ENCODE measurements around the gene CHURC1.

The CHURC1 gene

DNA sequence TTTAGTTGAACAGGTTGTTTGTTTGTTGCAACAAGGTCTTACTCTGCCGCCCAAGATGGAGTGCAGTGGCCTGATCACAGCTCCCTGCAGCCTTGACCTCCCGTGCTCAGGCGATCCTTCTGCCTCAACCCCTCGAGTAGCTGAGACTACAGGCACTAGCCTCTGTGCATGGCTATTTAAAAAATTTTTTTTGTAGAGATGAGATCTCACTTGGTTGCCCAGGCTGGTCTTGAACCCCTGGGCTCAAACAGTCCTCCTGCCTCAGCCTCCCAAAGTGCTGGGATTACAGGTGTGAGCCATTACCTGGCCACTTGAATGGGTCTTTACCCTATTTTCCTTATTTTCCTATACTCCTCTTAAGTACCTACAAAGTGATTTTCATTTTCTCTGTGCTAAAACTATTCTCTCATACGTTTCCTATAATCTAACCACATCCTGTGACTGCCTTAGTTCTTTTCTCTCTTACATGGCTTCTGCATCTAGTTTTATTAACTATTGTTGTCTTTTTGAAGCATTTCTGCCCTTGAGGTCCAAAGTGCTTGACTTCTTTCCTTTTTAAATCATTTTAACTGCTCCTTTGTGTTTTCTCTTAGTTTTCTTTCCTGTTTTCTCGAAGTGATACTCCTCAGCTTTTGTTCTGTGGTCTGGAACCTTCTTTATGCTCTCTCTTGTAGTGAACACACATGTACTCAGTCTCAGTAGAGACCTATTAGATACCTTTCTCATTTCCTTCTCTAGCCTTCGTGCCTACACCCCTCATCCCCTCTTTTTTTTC lies 14.2 kb downstream of the CHURC1 start:
- no peak overlapping the region for H3K4me3 ChIP-seq
- H3K9me3 ChIP-seq (ENCODE audit: low read depth, low read length): no peaks in the 10 kb centered on the region
- DNase-seq (ENCODE audit: low read depth, low spot score): no peak
- H3K9ac ChIP-seq (ENCODE audit: insufficient read length): no peak overlapping the region
- TF ChIP-seq POLR2AphosphoS5 (IDR thresholded peaks at IDR 0.05; ENCODE audit: borderline replicate concordance, low read depth, low read length) (no peak), EZH2 (IDR thresholded peaks at IDR 0.05) (no peak), FOXP2 (optimal IDR thresholded peaks at IDR 0.05; ENCODE audit: control extremely low read depth, extremely low read length, insufficient read depth) (no peak)
- H3K36me3 ChIP-seq (ENCODE audit: insufficient read depth, low read length): peaks cover 88% of the 10 kb centered on the region
- H3K27ac ChIP-seq: no peak overlapping the region

DNA sequence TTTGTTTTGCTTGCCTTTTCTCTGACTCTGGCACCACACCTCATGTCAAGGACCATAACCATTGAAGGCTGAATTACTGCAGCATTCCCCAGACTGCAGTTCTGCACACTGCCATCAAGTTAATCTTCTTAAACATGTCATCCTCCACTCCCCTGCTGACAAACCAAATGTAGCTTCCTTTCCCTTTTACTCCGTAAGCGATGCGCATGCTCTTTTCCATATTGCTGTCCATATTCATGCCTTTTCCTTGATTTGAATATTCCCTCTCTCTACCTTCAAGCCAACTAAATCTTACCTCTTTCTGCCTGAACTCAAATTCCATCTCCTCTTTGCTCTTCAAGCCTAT lies 14.7 kb downstream of the CHURC1 start:
- Histone ChIP-seq H3K9ac (ENCODE audit: insufficient read length) (no peak overlapping the region), H3K27ac (no peak overlapping the region), H3K36me3 (ENCODE audit: insufficient read depth, low read length) (peaks cover 90% of the 10 kb centered on the region), H3K9me3 (ENCODE audit: low read depth, low read length) (no peaks in the 10 kb centered on the region), H3K4me3 (no peak overlapping the region)
- no peak for TF ChIP-seq EZH2 (IDR thresholded peaks at IDR 0.05)
- no peak for TF ChIP-seq FOXP2 (optimal IDR thresholded peaks at IDR 0.05; ENCODE audit: control extremely low read depth, extremely low read length, insufficient read depth)
- no peak for TF ChIP-seq POLR2AphosphoS5 (IDR thresholded peaks at IDR 0.05; ENCODE audit: borderline replicate concordance, low read depth, low read length)
- DNase-seq (ENCODE audit: low read depth, low spot score): no peak

DNA sequence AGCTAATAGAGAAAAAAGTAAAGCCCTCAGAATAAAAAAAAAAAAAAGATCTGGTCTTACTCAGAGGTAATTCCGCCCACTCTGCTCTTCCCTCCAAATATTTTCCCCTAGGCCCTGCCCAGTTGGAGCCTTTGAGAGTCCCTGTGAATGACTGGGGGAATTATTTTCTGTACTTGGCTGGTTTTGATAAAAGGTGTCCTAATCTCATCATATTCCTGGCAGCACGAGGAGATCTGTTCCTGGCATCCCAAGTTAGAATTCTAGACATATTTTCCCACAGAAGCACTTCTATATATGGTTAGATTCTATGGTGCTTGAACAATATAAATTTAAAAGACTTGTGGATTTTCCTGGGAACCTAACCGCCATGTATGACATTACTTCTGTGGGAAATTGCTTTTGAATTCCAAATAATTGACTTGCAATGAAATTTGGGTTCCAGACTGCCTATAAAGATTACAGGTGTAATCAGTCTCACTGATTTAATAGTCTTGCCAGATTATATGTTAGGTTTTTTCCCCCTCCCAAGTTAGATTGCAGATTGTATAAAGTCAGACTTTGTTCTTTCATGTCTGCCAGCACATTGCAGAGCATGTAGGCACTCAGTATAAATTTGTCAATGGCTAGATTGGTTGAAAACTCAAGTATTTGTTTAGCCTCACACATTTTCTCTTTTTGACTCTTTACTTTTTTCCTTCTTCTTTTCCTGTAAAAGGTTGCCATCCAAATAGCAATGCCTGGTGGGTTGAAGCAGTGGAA lies 16.0 kb downstream of the CHURC1 start:
- Histone ChIP-seq H3K36me3 (ENCODE audit: insufficient read depth, low read length) (peaks cover 86% of the 10 kb centered on the region), H3K27ac (no peak overlapping the region), H3K4me3 (no peak overlapping the region), H3K9ac (ENCODE audit: insufficient read length) (no peak overlapping the region), H3K9me3 (ENCODE audit: low read depth, low read length) (no peaks in the 10 kb centered on the region)
- DNase-seq (ENCODE audit: low read depth, low spot score): no peak
- no peak for TF ChIP-seq POLR2AphosphoS5 (IDR thresholded peaks at IDR 0.05; ENCODE audit: borderline replicate concordance, low read depth, low read length)
- TF ChIP-seq FOXP2 (optimal IDR thresholded peaks at IDR 0.05; ENCODE audit: control extremely low read depth, extremely low read length, insufficient read depth): no peak
- no peak for TF ChIP-seq EZH2 (IDR thresholded peaks at IDR 0.05)

DNA sequence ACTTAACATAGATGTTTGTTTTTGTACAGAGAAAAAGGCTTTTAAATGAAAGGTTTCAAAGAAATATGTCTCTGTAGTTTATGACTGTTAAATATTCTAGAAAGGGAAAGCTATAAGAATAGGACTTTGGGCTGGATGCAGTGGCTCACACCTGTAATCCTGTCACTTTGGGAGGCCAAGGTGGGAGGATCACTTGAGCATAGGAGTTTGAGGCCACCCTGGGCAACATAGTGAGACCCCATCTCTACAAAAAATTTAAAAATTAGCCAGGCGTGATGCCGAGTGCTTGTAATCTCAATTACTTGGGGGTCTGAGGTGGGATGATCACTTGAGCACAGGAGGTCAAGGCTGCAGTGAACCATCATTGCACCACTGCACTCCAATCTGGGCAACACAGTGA lies 16.9 kb downstream of the CHURC1 start:
- no peak for DNase-seq (ENCODE audit: low read depth, low spot score)
- Histone ChIP-seq H3K9me3 (ENCODE audit: low read depth, low read length) (no peaks in the 10 kb centered on the region), H3K9ac (ENCODE audit: insufficient read length) (no peak overlapping the region), H3K36me3 (ENCODE audit: insufficient read depth, low read length) (peaks cover 77% of the 10 kb centered on the region), H3K4me3 (no peak overlapping the region), H3K27ac (no peak overlapping the region)
- TF ChIP-seq FOXP2 (optimal IDR thresholded peaks at IDR 0.05; ENCODE audit: control extremely low read depth, extremely low read length, insufficient read depth): no peak
- no peak for TF ChIP-seq EZH2 (IDR thresholded peaks at IDR 0.05)
- TF ChIP-seq POLR2AphosphoS5 (IDR thresholded peaks at IDR 0.05; ENCODE audit: borderline replicate concordance, low read depth, low read length): no peak

DNA sequence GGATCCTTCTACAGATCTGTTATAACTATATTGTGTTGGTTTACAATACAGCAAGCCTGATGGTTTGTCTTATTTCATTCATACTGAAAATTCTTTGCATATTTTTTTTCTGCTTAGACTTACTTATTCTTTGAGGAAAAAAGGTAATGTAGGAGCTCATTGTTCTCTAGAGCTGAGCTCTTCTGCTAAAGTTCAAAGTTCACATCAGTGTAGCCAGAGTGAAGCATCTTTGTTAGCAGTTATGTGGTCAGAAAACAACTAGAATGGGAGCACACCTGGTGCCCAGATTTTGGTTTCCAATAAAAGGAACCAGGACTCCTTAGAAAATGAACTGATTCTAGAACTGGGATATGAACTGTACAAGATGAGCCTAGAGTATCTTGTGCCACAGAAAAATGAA lies 18.0 kb downstream of the CHURC1 start:
- TF ChIP-seq POLR2AphosphoS5 (IDR thresholded peaks at IDR 0.05; ENCODE audit: borderline replicate concordance, low read depth, low read length) (no peak), EZH2 (IDR thresholded peaks at IDR 0.05) (no peak), FOXP2 (optimal IDR thresholded peaks at IDR 0.05; ENCODE audit: control extremely low read depth, extremely low read length, insufficient read depth) (no peak)
- H3K9me3 ChIP-seq (ENCODE audit: low read depth, low read length): no peaks in the 10 kb centered on the region
- DNase-seq (ENCODE audit: low read depth, low spot score): no peak
- no peak overlapping the region for H3K4me3 ChIP-seq
- no peak overlapping the region for H3K27ac ChIP-seq
- peaks cover 68% of the 10 kb centered on the region for H3K36me3 ChIP-seq (ENCODE audit: insufficient read depth, low read length)
- no peak overlapping the region for H3K9ac ChIP-seq (ENCODE audit: insufficient read length)

DNA sequence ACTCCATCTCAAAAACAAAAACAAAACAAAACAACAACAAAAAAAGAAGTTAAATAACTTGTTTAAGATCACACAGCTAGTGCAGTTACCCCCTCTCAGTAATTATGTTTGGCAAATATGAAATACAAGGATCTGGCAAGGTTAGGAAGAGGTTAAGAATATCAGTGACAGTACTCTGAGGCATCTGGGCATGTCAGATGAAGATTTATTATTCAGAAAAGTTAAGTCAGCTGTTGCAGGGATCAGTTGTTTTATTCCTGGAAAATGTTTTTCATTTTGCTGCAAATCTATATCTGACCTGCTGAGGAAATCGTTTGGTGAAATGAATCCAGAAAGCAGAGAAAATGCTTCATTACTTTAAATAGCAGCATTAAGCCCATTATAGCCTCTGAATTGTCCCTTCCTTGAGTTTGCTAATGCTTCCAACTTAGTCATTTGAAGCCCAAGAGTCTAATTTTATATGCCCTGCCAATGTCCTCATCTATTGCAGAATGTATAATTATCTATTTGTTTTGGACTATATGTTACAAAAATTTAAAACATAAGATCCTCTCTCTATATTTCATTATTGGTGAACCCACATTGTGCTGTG lies 20.2 kb downstream of the CHURC1 start:
- H3K27ac ChIP-seq: no peak overlapping the region
- H3K36me3 ChIP-seq (ENCODE audit: insufficient read depth, low read length): peaks cover 52% of the 10 kb centered on the region
- no peak overlapping the region for H3K9ac ChIP-seq (ENCODE audit: insufficient read length)
- H3K4me3 ChIP-seq: no peak overlapping the region
- H3K9me3 ChIP-seq (ENCODE audit: low read depth, low read length): no peaks in the 10 kb centered on the region
- TF ChIP-seq FOXP2 (optimal IDR thresholded peaks at IDR 0.05; ENCODE audit: control extremely low read depth, extremely low read length, insufficient read depth) (no peak), POLR2AphosphoS5 (IDR thresholded peaks at IDR 0.05; ENCODE audit: borderline replicate concordance, low read depth, low read length) (no peak)
- DNase-seq (ENCODE audit: low read depth, low spot score): no peak

DNA sequence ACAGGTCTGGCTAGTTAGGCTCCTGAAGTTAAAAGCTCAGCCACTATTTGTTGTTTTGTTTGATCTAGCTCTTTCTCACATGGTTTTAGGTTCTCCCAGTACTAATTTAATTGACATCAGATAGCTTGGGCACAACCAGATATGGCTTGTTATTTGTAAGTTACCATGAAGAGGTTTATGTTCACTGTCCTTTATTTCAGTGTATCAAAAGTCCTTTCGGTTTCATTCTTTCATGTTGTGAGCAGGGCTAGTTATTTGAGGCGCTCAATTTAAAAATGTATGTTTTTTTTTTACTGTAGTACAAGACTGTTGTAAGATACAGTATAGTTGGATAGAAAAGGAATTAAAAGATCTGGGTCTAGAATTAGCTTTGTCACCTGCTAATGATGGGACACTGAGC lies 21.3 kb downstream of the CHURC1 start:
- Histone ChIP-seq H3K36me3 (ENCODE audit: insufficient read depth, low read length) (peaks cover 46% of the 10 kb centered on the region), H3K9ac (ENCODE audit: insufficient read length) (no peak overlapping the region), H3K9me3 (ENCODE audit: low read depth, low read length) (no peaks in the 10 kb centered on the region), H3K27ac (no peak overlapping the region), H3K4me3 (no peak overlapping the region)
- DNase-seq (ENCODE audit: low read depth, low spot score): no peak
- no peak for TF ChIP-seq FOXP2 (optimal IDR thresholded peaks at IDR 0.05; ENCODE audit: control extremely low read depth, extremely low read length, insufficient read depth)

DNA sequence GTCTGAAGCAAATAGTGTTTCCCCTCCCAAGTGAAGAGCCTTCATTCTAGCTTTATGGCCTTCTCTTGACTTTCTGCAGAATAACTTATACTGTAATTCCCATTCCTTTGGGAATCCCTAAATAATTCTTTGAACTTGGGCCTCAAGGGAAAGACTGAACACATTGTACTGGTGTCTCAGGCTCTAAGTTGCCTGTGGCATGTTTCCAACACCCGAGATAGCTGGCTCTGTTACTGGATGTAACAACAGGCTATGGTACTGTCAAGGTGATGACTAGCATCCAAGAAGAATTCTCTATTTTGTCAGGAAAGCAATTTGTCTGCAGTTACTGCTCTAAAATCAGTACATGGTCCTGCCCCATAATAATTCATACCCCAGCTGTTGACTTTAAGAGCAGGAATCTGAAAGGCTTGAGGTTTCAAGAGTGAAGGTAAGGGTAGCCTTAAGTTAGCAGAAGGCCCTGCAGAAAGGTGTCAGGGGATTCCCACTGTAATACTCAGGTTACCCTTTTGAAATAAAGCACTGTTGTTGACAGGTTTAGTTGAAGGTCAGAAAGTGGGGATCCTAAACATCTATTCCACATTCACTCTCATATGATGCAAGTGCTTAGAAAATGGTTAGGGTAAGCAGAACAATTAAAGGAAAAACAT lies 23.0 kb downstream of the CHURC1 start:
- peaks cover 29% of the 10 kb centered on the region for H3K36me3 ChIP-seq (ENCODE audit: insufficient read depth, low read length)
- TF ChIP-seq FOXP2 (optimal IDR thresholded peaks at IDR 0.05; ENCODE audit: control extremely low read depth, extremely low read length, insufficient read depth): no peak
- no peak for TF ChIP-seq EZH2 (IDR thresholded peaks at IDR 0.05)
- no peak for TF ChIP-seq POLR2AphosphoS5 (IDR thresholded peaks at IDR 0.05; ENCODE audit: borderline replicate concordance, low read depth, low read length)
- no peak overlapping the region for H3K9ac ChIP-seq (ENCODE audit: insufficient read length)
- no peaks in the 10 kb centered on the region for H3K9me3 ChIP-seq (ENCODE audit: low read depth, low read length)
- no peak for DNase-seq (ENCODE audit: low read depth, low spot score)
- H3K27ac ChIP-seq: peak overlapping the region; percentile 14; the same call in 1 of the 2 replicates
- no peak overlapping the region for H3K4me3 ChIP-seq
